GM21529 (cell line): ENCODE data around the gene CBLB.
"Not testable (repeated sequence)": the region's sequence is repeated elsewhere in the genome, so short reads cannot be mapped to it uniquely, and the experiment has no call there.

ENCODE experiments used
- ATAC-seq: cut with Tn5 transposase; IDR thresholded peaks from one replicate; pipeline ENCODE4 v1.9.1; 2021; ENCODE audit not compliant: unreplicated experiment

CBLB gene

GRCh38 chr3:105762749-105763658, 105.8 kb downstream of the CBLB start:
- ATAC-seq, result no peak

- ATAC-seq, result not testable (repeated sequence)
These were observed 106.6 kb downstream of the CBLB start for GRCh38 chr3:105762214-105762613.

GRCh38 chr3:105759442-105760078, 109.3 kb downstream of the CBLB start:
- ATAC-seq, result no peak

- ATAC-seq, result no peak
These were observed 110.4 kb downstream of the CBLB start for GRCh38 chr3:105758451-105758850.

- ATAC-seq, result no peak
These were observed 113.5 kb downstream of the CBLB start for GRCh38 chr3:105755121-105755886.

GRCh38 chr3:105752791-105753415, 115.9 kb downstream of the CBLB start:
- no peak for ATAC-seq

- no peak for ATAC-seq
These were observed 121.1 kb downstream of the CBLB start for GRCh38 chr3:105747696-105748095.

GRCh38 chr3:105747060-105747541, 121.7 kb downstream of the CBLB start:
- peak; percentile 19 for ATAC-seq

GRCh38 chr3:105746231-105746996, 122.4 kb downstream of the CBLB start:
- ATAC-seq, result peak; percentile 53

GRCh38 chr3:105745046-105745445, 123.8 kb downstream of the CBLB start:
- no peak for ATAC-seq

GRCh38 chr3:105744202-105744601, 124.6 kb downstream of the CBLB start:
- no peak for ATAC-seq

- no peak for ATAC-seq
These were observed 135.5 kb downstream of the CBLB start for GRCh38 chr3:105733356-105733755.

- no peak for ATAC-seq
These were observed 137.1 kb downstream of the CBLB start for GRCh38 chr3:105731686-105732085.

GRCh38 chr3:105730801-105731354, 137.9 kb downstream of the CBLB start:
- no peak for ATAC-seq

GRCh38 chr3:105729667-105730066, 139.1 kb downstream of the CBLB start:
- no peak for ATAC-seq

GRCh38 chr3:105728771-105729312, 140.0 kb downstream of the CBLB start:
- ATAC-seq, result no peak

GRCh38 chr3:105727036-105727435, 141.8 kb downstream of the CBLB start:
- ATAC-seq, result not testable (repeated sequence)

GRCh38 chr3:105722943-105723556, 145.8 kb downstream of the CBLB start:
- ATAC-seq, result peak; percentile 100

GRCh38 chr3:105719791-105720190, 149.0 kb downstream of the CBLB start:
- ATAC-seq, result no peak
